HEK293 (cell line): ENCODE data around the gene OSBPL10.

Experiments
- CTCF ChIA-PET: fragments of 350-600 bp; formaldehyde crosslinking; extraction: SDS; loops from one replicate; lab custom pipeline; 2021; ENCODE audit warnings: antibody characterized with exemption; lab: Yijun Ruan, JAX
- POLR2A ChIA-PET: fragments of 300-600 bp; formaldehyde crosslinking; extraction: SDS; loops from one replicate; lab custom pipeline; 2020; ENCODE audit warnings: antibody characterized with exemption, inconsistent platforms; lab: Yijun Ruan, JAX
- H3K27ac ChIP-seq: fragments of 200-500 bp; sonication (Bioruptor generic); 2 replicates; pipeline ENCODE4 v1.5.1; 2014; ENCODE audit warnings: low read depth, low read length, control low read depth, inconsistent platforms; ENCODE audit errors: extremely low read depth
- H3K36me3 ChIP-seq, 2 experiments: fragments of 200-500 bp in 1 of 2; sonication (Bioruptor generic) in 1 of 2; 1 replicate in 1 of 2; 2 replicates in 1 of 2; pipeline ENCODE4 v1.5.1; 2014 to 2017; ENCODE audit warnings: inconsistent platforms in 2 of 2, low read length in 2 of 2; ENCODE audit not compliant: control insufficient read depth in 2 of 2, insufficient read depth in 1 of 2
- H3K4me1 ChIP-seq: fragments of 200-500 bp; sonication (Bioruptor generic); 2 replicates; pipeline ENCODE4 v1.5.1; 2014; ENCODE audit warnings: mild to moderate bottlenecking, low read length, inconsistent platforms; ENCODE audit not compliant: control insufficient read depth, insufficient read depth
- H3K4me3 ChIP-seq: 2 replicates; pipeline ENCODE4 v1.5.1; 2011; ENCODE audit warnings: low read depth, mild to moderate bottlenecking, control low read depth, low read length, moderate library complexity
- H3K9me3 ChIP-seq: fragments of 200-500 bp; sonication (Bioruptor generic); 2 replicates; pipeline ENCODE4 v1.5.1; 2014; ENCODE audit warnings: low read depth, low read length, inconsistent platforms; ENCODE audit not compliant: control insufficient read depth, insufficient read depth
- HOXD13 ChIP-seq: sonication (generic); formaldehyde crosslinking; IDR thresholded peaks from 2 replicates; pipeline ENCODE4 v1.8.0; 2022; ENCODE audit warnings: missing genetic modification reagents, borderline replicate concordance
- IKZF3 ChIP-seq: fragments of 450-650 bp; IDR thresholded peaks from 2 replicates; pipeline ENCODE4 v1.5.0; 2018; ENCODE audit warnings: missing biosample characterization, mild to moderate bottlenecking, missing genetic modification characterization, moderate library complexity
- KLF17 ChIP-seq: fragments of 450-650 bp; formaldehyde crosslinking; IDR thresholded peaks from 2 replicates; pipeline ENCODE4 v1.5.1; 2016; ENCODE audit warnings: missing biosample characterization, missing genetic modification characterization
- MZF1 ChIP-seq: fragments of 450-650 bp; formaldehyde crosslinking; IDR thresholded peaks from 2 replicates; pipeline ENCODE4 v1.5.1; 2017; ENCODE audit warnings: missing biosample characterization, missing genetic modification characterization, borderline replicate concordance
- PRDM1 ChIP-seq: fragments of 450-650 bp; formaldehyde crosslinking; IDR thresholded peaks from 2 replicates; pipeline ENCODE4; 2016; ENCODE audit warnings: missing biosample characterization, missing genetic modification characterization
- SP3 ChIP-seq: fragments of 450-650 bp; formaldehyde crosslinking; IDR thresholded peaks from 2 replicates; pipeline ENCODE4 v1.5.1; 2016; ENCODE audit warnings: missing biosample characterization, missing genetic modification characterization
- ZBTB11 ChIP-seq: fragments of 450-650 bp; formaldehyde crosslinking; conservative IDR thresholded peaks from 2 replicates; pipeline ENCODE4 v1.5.1; 2016; ENCODE audit warnings: low read depth, missing biosample characterization, missing genetic modification characterization
- ZBTB7A ChIP-seq: fragments of 450-650 bp; formaldehyde crosslinking; IDR thresholded peaks from 2 replicates; pipeline ENCODE4 v1.5.1; 2016; ENCODE audit warnings: low read depth, missing biosample characterization, missing genetic modification characterization
- ZNF138 ChIP-seq: fragments of 450-650 bp; formaldehyde crosslinking; IDR thresholded peaks from 2 replicates; pipeline ENCODE4 v1.5.1; 2016; ENCODE audit warnings: missing biosample characterization, missing genetic modification characterization, borderline replicate concordance
- ZNF146 ChIP-seq: fragments of 450-650 bp; formaldehyde crosslinking; IDR thresholded peaks from 2 replicates; pipeline ENCODE4 v1.5.1; 2016; ENCODE audit warnings: missing biosample characterization, missing genetic modification characterization
- ZNF148 ChIP-seq: fragments of 450-650 bp; formaldehyde crosslinking; IDR thresholded peaks from 2 replicates; pipeline ENCODE4 v1.5.0; 2017; ENCODE audit warnings: missing biosample characterization, missing genetic modification characterization, borderline replicate concordance
- ZNF423 ChIP-seq: fragments of 450-650 bp; formaldehyde crosslinking; IDR thresholded peaks from 2 replicates; pipeline ENCODE4 v1.5.1; 2016; ENCODE audit warnings: missing biosample characterization, missing genetic modification characterization
- ZNF518A ChIP-seq: fragments of 450-650 bp; formaldehyde crosslinking; conservative IDR thresholded peaks from 2 replicates; pipeline ENCODE4 v1.5.1; 2016; ENCODE audit warnings: low read depth, missing biosample characterization, missing genetic modification characterization
- ZNF529 ChIP-seq: fragments of 450-650 bp; formaldehyde crosslinking; IDR thresholded peaks from 2 replicates; pipeline ENCODE4 v1.5.1; 2017; ENCODE audit warnings: missing genetic modification characterization, missing biosample characterization; ENCODE audit not compliant: insufficient replicate concordance
- ZNF561 ChIP-seq: fragments of 450-650 bp; IDR thresholded peaks from 2 replicates; pipeline ENCODE4 v1.5.1; 2018; ENCODE audit warnings: missing biosample characterization, missing genetic modification characterization, borderline replicate concordance
- ZNF585B ChIP-seq: fragments of 450-650 bp; formaldehyde crosslinking; IDR thresholded peaks from 2 replicates; pipeline ENCODE4 v1.5.1; 2016; ENCODE audit warnings: missing biosample characterization, missing genetic modification characterization
- ZNF658 ChIP-seq: fragments of 450-650 bp; formaldehyde crosslinking; IDR thresholded peaks from 2 replicates; pipeline ENCODE4; 2016; ENCODE audit warnings: missing biosample characterization, missing genetic modification characterization
- ZNF837 ChIP-seq: fragments of 450-650 bp; formaldehyde crosslinking; IDR thresholded peaks from 2 replicates; pipeline ENCODE4 v1.5.1; 2016; ENCODE audit warnings: missing biosample characterization, missing genetic modification characterization
- ZNF843 ChIP-seq: fragments of 450-650 bp; formaldehyde crosslinking; IDR thresholded peaks from 2 replicates; pipeline ENCODE4 v1.5.1; 2016; ENCODE audit warnings: missing biosample characterization, missing genetic modification characterization
- ZSCAN18 ChIP-seq: fragments of 450-650 bp; formaldehyde crosslinking; IDR thresholded peaks from 2 replicates; pipeline ENCODE4 v1.5.1; 2016; ENCODE audit warnings: missing biosample characterization, missing genetic modification characterization

OSBPL10 gene

GRCh38 chr3:32022947-32023346 lies 41.9 kb upstream of the OSBPL10 start:
- no peak overlapping the region for H3K27ac ChIP-seq
- TF ChIP-seq ZBTB7A (tag by site-specific recombination): no peak
- TF ChIP-seq KLF17 (tag by site-specific recombination): no peak
- TF ChIP-seq IKZF3 (tag by site-specific recombination): no peak
- TF ChIP-seq PRDM1: no peak
- TF ChIP-seq ZNF561 (tag by site-specific recombination): no peak
- no peak for TF ChIP-seq ZNF148 (tag by site-specific recombination)
- TF ChIP-seq ZSCAN18 (tag by site-specific recombination): no peak
- TF ChIP-seq HOXD13 (CRISPR knock-in tag): no peak
- no peak for TF ChIP-seq ZNF843 (tag by site-specific recombination)
- TF ChIP-seq ZNF138 (tag by site-specific recombination): no peak
- TF ChIP-seq ZNF423 (tag by site-specific recombination): no peak
- TF ChIP-seq ZBTB11: no peak
- no peak for TF ChIP-seq SP3
- no peak for TF ChIP-seq ZNF529 (tag by site-specific recombination)
- TF ChIP-seq MZF1: no peak
- 0 out of 2 replicates have a peak, but pooled peaks cover 2% of the 10 kb centered on the region for H3K4me1 ChIP-seq
- no peaks in the 10 kb centered on the region for H3K36me3 ChIP-seq
- no peak overlapping the region for H3K4me3 ChIP-seq
- H3K9me3 ChIP-seq: no peaks in the 10 kb centered on the region
- ChIA-PET CTCF (interaction anchor here (0.6 to 1.2 kb wide), 4 partner anchors 89 to 157 kb away, joined by 3 to 7 read pairs (median 4); no protein-coding TSS in a partner anchor), POLR2A (no interaction called here)

GRCh38 chr3:32021748-32022147 lies 40.7 kb upstream of the OSBPL10 start:
- H3K4me1 ChIP-seq: 0 out of 2 replicates have a peak, but pooled peaks cover 2% of the 10 kb centered on the region
- CTCF ChIA-PET: interaction anchor here (0.6 to 1.2 kb wide), 3 partner anchors 115 to 122 kb away, joined by 3 to 5 read pairs (median 5); no protein-coding TSS in a partner anchor
- POLR2A ChIA-PET: no interaction called here
- no peaks in the 10 kb centered on the region for H3K36me3 ChIP-seq
- no peak overlapping the region for H3K4me3 ChIP-seq
- H3K9me3 ChIP-seq: no peaks in the 10 kb centered on the region
- H3K27ac ChIP-seq: no peak overlapping the region
- TF ChIP-seq ZNF658 (no peak), ZNF518A (tag by site-specific recombination) (no peak), ZNF585B (tag by site-specific recombination) (no peak), ZNF146 (tag by site-specific recombination) (no peak), ZNF837 (no peak)
